Measurements from ENCODE around the gene BAG1. TPM values are rescaled to one million over a fixed set of nuclear protein-coding genes. Genes with fewer than 3 reads are reported as not detected.

Gene BAG1
- total and polyA plus RNA-seq, 2 of the 13 experiments (the other 11 are each of a cell fraction or from before 2014, with no cell fraction given) = 23.1 to 59.5 TPM

DNA sequence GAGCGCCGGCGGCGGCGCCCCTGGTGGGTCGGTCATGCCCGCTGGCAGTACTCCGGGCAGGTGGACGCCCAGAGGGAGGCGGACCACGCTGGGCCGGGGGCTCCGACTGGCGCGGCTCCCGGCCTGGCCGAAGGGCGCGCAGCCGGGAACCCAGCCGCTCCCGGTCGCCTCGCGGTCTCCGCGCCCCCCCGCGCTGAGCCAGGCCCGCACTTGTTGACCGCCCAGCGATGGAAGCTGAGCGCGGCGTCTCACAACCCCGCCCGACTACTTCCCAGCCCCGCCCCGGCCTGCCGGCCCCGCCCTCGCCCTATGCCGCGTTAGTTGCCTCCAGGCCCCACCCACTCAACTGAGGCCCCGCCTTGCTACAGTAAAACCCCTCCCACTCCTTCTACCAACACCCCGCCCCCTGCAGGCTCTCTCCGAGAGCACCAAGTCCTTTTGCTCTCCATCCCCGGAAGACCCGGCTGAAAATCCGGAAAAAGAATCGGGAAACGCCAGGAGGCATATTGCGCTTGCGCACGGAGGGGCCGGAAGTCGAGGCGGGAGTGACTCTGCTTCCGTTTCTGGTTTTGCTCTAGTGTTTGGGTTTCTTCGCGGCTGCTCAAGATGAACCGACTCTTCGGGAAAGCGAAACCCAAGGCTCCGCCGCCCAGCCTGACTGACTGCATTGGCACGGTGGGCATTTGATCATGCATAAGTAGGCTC lies at the start of gene BAG1, which contains the start of gene CHMP5 (continued):
- TF ChIP-seq KMT2B (CRISPR knock-in tag; IDR thresholded peaks at IDR 0.05) (no peak), CREBL2 (CRISPR knock-in tag; IDR thresholded peaks at IDR 0.05; ENCODE audit: borderline replicate concordance) (no peak; the same call in 1 of the 2 replicates), ZBTB1 (CRISPR knock-in tag; IDR thresholded peaks at IDR 0.05; ENCODE audit: borderline replicate concordance) (no peak), SNRNP70 (IDR thresholded peaks at IDR 0.05; ENCODE audit: low read depth, low read length) (no peak), ZNF839 (CRISPR knock-in tag; IDR thresholded peaks at IDR 0.05; ENCODE audit: borderline replicate concordance) (no peak), ZNF235 (CRISPR knock-in tag; IDR thresholded peaks at IDR 0.05; ENCODE audit: borderline replicate concordance) (no peak), PHF8 (CRISPR knock-in tag; IDR thresholded peaks at IDR 0.05) (peak; percentile 61), ZNF10 (CRISPR knock-in tag; IDR thresholded peaks at IDR 0.05; ENCODE audit: borderline replicate concordance, low read depth) (no peak), POLR2A (IDR thresholded peaks at IDR 0.05; ENCODE audit: insufficient read depth in 1 of 2, low read depth in 2 of 2, low read length in 2 of 2) (peak; percentile 69 to 70), PCBP1 (IDR thresholded peaks at IDR 0.05; ENCODE audit: borderline replicate concordance, low read depth, low read length) (no peak), KLF13 (CRISPR knock-in tag; IDR thresholded peaks at IDR 0.05) (no peak), ZNF674 (CRISPR knock-in tag; IDR thresholded peaks at IDR 0.05; ENCODE audit: low read depth) (no peak), REL (CRISPR knock-in tag; conservative IDR thresholded peaks at IDR 0.05) (no peak), HOXA9 (CRISPR knock-in tag; IDR thresholded peaks at IDR 0.05; ENCODE audit: borderline replicate concordance) (no peak), FOXA1 (IDR thresholded peaks at IDR 0.05) (no peak), FOXA1 (CRISPR knock-in tag; IDR thresholded peaks at IDR 0.05) (peak; percentile 51), EP300 (IDR thresholded peaks at IDR 0.05; ENCODE audit: low read depth in 2 of 2, low read length in 2 of 2) (no peak), EP300 (CRISPR knock-in tag; IDR thresholded peaks at IDR 0.05; ENCODE audit: borderline replicate concordance) (no peak), ATRX (CRISPR knock-in tag; IDR thresholded peaks at IDR 0.05; ENCODE audit: borderline replicate concordance) (no peak), ZNF713 (CRISPR knock-in tag; IDR thresholded peaks at IDR 0.05) (0 out of 2 replicates have a peak, but pooled peaks have one; percentile 66), ZBTB34 (CRISPR knock-in tag; IDR thresholded peaks at IDR 0.05) (no peak), ZXDC (CRISPR knock-in tag; IDR thresholded peaks at IDR 0.05) (no peak), ZMAT5 (CRISPR knock-in tag; IDR thresholded peaks at IDR 0.05; ENCODE audit: borderline replicate concordance, low read depth) (no peak)
- TF ChIP-seq, protein P1, sequence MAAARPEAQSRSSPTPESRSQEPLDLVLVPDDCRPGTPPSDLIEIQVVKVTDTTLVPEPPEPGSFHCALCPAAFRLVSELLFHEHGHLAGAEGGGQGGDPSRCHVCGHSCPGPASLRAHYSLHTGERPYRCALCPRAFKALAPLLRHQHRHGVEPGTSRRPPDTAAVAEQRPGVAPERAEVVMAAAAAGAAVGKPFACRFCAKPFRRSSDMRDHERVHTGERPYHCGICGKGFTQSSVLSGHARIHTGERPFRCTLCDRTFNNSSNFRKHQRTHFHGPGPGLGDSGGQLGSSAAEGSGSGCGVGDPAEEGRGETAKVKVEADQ (CRISPR knock-in tag; IDR thresholded peaks at IDR 0.05; ENCODE audit: borderline replicate concordance) = no peak
- TF ChIP-seq, protein P2, sequence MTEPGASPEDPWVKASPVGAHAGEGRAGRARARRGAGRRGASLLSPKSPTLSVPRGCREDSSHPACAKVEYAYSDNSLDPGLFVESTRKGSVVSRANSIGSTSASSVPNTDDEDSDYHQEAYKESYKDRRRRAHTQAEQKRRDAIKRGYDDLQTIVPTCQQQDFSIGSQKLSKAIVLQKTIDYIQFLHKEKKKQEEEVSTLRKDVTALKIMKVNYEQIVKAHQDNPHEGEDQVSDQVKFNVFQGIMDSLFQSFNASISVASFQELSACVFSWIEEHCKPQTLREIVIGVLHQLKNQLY (CRISPR knock-in tag; IDR thresholded peaks at IDR 0.05) = no peak

Measured in HepG2 (cell line).